ENCODE results near the gene KMT2B. TPM values are rescaled to one million over a fixed set of nuclear protein-coding genes. Genes with fewer than 3 reads are reported as not detected.
"Not testable (repeated sequence)": the region's sequence is repeated elsewhere in the genome, so short reads cannot be mapped to it uniquely, and the experiment has no call there.

The KMT2B gene
- total RNA-seq, 2 donors from 2014 or later, result 34.8 to 40.1 TPM

- ATAC-seq (no peak), DNase-seq (no peak)
- intact Hi-C loops (cut with DNase I, micrococcal nuclease), result no loop called here
These were observed 3.6 kb downstream of the KMT2B start for GRCh38 chr19:35721374-35721773.

GRCh38 chr19:35722461-35722860 is 4.7 kb downstream of the KMT2B start:
- intact Hi-C loops (cut with DNase I, micrococcal nuclease), result no loop called here
- DNase-seq, result no peak
- no peak for ATAC-seq

- intact Hi-C loops (cut with DNase I, micrococcal nuclease), result no loop called here
- DNase-seq (no peak), ATAC-seq (no peak)
These were observed 5.1 kb downstream of the KMT2B start for GRCh38 chr19:35722897-35723296.

GRCh38 chr19:35723671-35724070 is 5.9 kb downstream of the KMT2B start:
- no peak for DNase-seq
- intact Hi-C loops (cut with DNase I, micrococcal nuclease), result no loop called here
- ATAC-seq, result no peak

GRCh38 chr19:35724132-35724531 is 6.3 kb downstream of the KMT2B start:
- ATAC-seq; DNase-seq; intact Hi-C loops (cut with DNase I, micrococcal nuclease): not testable (repeated sequence)

GRCh38 chr19:35724560-35724959 is 6.8 kb downstream of the KMT2B start:
- intact Hi-C loops (cut with DNase I, micrococcal nuclease), result no loop called here
- DNase-seq (no peak), ATAC-seq (no peak)

GRCh38 chr19:35725216-35725861 is 7.5 kb downstream of the KMT2B start:
- intact Hi-C loops (cut with DNase I, micrococcal nuclease), result no loop called here
- DNase-seq, result no peak
- ATAC-seq, result no peak

GRCh38 chr19:35727053-35727955 is 9.5 kb downstream of the KMT2B start:
- intact Hi-C loops (cut with DNase I, micrococcal nuclease), result no loop called here
- no peak for DNase-seq
- no peak for ATAC-seq

- no peak for ATAC-seq
- DNase-seq, result no peak
- intact Hi-C loops (cut with DNase I, micrococcal nuclease), result no loop called here
These were observed 10.3 kb downstream of the KMT2B start for GRCh38 chr19:35727956-35728706.

GRCh38 chr19:35729021-35729420 is 11.2 kb downstream of the KMT2B start:
- intact Hi-C loops (cut with DNase I, micrococcal nuclease), result no loop called here
- no peak for ATAC-seq
- DNase-seq, result no peak

GRCh38 chr19:35729763-35730162 is 12.0 kb downstream of the KMT2B start:
- DNase-seq (no peak), ATAC-seq (no peak)
- intact Hi-C loops (cut with DNase I, micrococcal nuclease), result no loop called here

GRCh38 chr19:35730326-35730725 is 12.5 kb downstream of the KMT2B start:
- ATAC-seq (no peak), DNase-seq (no peak)
- intact Hi-C loops (cut with DNase I, micrococcal nuclease), result no loop called here

GRCh38 chr19:35731353-35731752 is 13.6 kb downstream of the KMT2B start:
- intact Hi-C loops (cut with DNase I, micrococcal nuclease), result no loop called here
- peak; percentile 18 for ATAC-seq
- no peak for DNase-seq

GRCh38 chr19:35731779-35732405 is 14.1 kb downstream of the KMT2B start:
- no peak for ATAC-seq

GRCh38 chr19:35732540-35733179 is 14.9 kb downstream of the KMT2B start:
- no peak for ATAC-seq
- DNase-seq, result no peak
- intact Hi-C loops (cut with DNase I, micrococcal nuclease), result no loop called here

More at GRCh38 chr19:35731779-35732405, 14.1 kb downstream of the KMT2B start:
- intact Hi-C loops (cut with DNase I, micrococcal nuclease), result no loop called here
- DNase-seq, result no peak

GRCh38 chr19:35733180-35734125 is 15.7 kb downstream of the KMT2B start:
- ATAC-seq (no peak), DNase-seq (no peak)
- intact Hi-C loops (cut with DNase I, micrococcal nuclease), result no loop called here

GRCh38 chr19:35734273-35734672 is 16.5 kb downstream of the KMT2B start:
- intact Hi-C loops (cut with DNase I, micrococcal nuclease), result no loop called here
- ATAC-seq (no peak), DNase-seq (no peak)

GRCh38 chr19:35734889-35735288 is 17.1 kb downstream of the KMT2B start:
- DNase-seq (no peak), ATAC-seq (no peak)
- intact Hi-C loops (cut with DNase I, micrococcal nuclease), result no loop called here
